SH-SY5Y (cell line): Measurements from ENCODE around the gene PTPN3.

Source experiments
- GATA2 ChIP-seq: IDR thresholded peaks from 2 replicates; pipeline ENCODE4 v1.6.1; 2011; ENCODE audit warnings: mild to moderate bottlenecking, low read depth, low read length
- GATA3 ChIP-seq: IDR thresholded peaks from 2 replicates; pipeline ENCODE4 v1.6.1; 2011; ENCODE audit warnings: low read depth, mild to moderate bottlenecking, low read length, moderate library complexity

DNA sequence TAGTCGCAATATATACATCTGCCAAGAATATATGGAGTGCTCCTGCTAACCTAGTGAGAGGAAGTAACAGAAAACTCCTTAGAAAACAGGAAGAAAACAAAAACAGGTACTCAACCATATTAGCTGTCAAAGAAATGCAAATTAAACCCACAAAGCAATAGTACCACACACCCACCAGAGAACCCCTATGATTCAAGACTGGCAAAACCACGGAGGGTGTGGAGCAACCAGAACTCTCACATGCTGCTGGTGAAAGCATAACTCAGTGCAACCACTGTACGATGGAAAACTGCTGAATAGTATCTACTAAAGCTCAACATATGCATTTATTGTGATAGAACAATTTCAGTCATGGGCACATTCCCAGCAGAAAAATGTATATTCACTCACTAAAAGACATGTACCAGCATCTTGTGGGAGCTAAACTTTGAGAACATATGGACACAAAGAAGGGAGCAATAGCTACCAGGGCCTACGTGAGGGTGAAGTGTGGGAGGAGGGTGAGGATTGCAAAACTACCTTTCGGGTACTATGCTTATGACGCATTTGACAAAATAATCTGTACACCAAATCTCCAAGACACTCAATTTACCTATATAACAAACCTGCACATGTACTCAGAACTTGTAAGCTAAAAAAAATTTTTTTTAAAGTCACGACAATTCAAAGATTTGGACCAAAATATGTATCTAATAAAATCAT is 34.0 kb downstream of the PTPN3 start:
- TF ChIP-seq GATA2 (no peak), GATA3 (no peak)
